ENCODE results near the gene SRCIN1. TPM values are rescaled to one million over a fixed set of nuclear protein-coding genes. Genes with fewer than 3 reads are reported as not detected.
A peak's percentile ranks its signal among the peaks of the same experiment; 100 is the strongest.

The SRCIN1 gene, protein sequence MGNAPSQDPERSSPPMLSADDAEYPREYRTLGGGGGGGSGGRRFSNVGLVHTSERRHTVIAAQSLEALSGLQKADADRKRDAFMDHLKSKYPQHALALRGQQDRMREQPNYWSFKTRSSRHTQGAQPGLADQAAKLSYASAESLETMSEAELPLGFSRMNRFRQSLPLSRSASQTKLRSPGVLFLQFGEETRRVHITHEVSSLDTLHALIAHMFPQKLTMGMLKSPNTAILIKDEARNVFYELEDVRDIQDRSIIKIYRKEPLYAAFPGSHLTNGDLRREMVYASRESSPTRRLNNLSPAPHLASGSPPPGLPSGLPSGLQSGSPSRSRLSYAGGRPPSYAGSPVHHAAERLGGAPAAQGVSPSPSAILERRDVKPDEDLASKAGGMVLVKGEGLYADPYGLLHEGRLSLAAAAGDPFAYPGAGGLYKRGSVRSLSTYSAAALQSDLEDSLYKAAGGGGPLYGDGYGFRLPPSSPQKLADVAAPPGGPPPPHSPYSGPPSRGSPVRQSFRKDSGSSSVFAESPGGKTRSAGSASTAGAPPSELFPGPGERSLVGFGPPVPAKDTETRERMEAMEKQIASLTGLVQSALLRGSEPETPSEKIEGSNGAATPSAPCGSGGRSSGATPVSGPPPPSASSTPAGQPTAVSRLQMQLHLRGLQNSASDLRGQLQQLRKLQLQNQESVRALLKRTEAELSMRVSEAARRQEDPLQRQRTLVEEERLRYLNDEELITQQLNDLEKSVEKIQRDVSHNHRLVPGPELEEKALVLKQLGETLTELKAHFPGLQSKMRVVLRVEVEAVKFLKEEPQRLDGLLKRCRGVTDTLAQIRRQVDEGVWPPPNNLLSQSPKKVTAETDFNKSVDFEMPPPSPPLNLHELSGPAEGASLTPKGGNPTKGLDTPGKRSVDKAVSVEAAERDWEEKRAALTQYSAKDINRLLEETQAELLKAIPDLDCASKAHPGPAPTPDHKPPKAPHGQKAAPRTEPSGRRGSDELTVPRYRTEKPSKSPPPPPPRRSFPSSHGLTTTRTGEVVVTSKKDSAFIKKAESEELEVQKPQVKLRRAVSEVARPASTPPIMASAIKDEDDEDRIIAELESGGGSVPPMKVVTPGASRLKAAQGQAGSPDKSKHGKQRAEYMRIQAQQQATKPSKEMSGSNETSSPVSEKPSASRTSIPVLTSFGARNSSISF
- 6.7 and 6.9 TPM in 2 replicates for total RNA-seq (2021)
- long read RNA-seq: 0 reads

DNA sequence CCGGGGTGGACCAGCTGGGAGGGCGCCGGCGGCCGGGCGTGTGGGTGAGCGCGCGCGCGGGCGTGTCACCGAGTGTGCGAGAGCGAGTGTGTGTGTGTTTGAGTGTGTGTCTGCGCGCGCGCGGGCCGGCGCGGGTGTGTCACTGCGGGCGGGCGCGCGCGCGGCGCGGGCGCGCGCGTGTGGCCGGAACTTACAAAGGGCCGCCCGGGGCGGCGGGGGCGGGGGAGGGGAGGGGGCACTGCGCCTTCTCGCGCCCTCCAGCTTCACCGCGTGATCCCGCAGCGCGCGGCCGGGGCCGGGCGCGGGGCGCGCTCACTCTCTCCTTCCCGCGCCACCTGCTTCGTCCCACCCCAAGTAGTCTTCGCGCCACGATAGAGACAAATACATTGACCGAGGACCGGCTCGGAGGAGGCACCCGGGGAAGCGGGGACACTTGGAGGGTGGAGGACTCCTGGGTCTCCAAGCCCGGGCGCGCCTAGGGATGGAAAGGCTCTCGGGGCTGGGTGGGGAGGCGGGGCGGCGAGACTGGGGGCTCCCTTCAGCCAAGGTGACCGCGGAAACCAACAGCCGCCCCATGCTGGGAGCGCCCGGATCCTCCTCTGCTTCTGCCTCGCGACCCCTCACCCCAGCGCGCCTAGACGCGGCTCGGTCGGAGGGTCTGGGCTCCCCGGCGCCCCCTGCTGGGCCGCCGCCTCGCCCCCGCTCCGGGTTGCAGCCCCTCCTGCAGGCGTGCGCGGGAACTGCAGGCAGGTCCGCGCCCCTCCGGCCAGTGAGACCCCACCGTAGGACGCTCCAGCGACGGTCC is at the start of gene SRCIN1:
TSS of gene SRCIN1 (minus strand) at position 112 of the 805 bp plus-strand sequence. CDS start 247 bp downstream, outside the sequence.
- Histone ChIP-seq H3T11ph (ENCODE audit: low read length) (no peak within 1 kb of the TSS), H2BK20ac (ENCODE audit: low read depth, low read length, poor library complexity, severe bottlenecking) (no peak within 1 kb of the TSS), H3K27ac (ENCODE audit: insufficient read length, low read depth, low read length) (no peak within 1 kb of the TSS), H4K5ac (ENCODE audit: insufficient read length, low read depth, low read length) (no peak within 1 kb of the TSS), H2AFZ (ENCODE audit: low read length) (no peak within 1 kb of the TSS), H3K18ac (ENCODE audit: insufficient read length, low read depth, low read length) (peak within 1 kb of the TSS; percentile 84), H3K4ac (ENCODE audit: low read depth, low read length) (no peak within 1 kb of the TSS), H3K4me1 (ENCODE audit: insufficient read depth, low read length) (peaks cover 32% of the 10 kb centered on the region), H4K20me1 (ENCODE audit: control insufficient read depth, insufficient read depth, insufficient read length) (peaks cover 4% of the 10 kb centered on the region), H2BK12ac (ENCODE audit: insufficient read length, low read depth, low read length) (peak within 1 kb of the TSS; percentile 55), H3K9me3 (ENCODE audit: control insufficient read depth, low read depth, low read length) (no peaks in the 10 kb centered on the region), H3K79me1 (ENCODE audit: insufficient read depth, low read depth, low read length, poor library complexity, severe bottlenecking) (no peaks in the 10 kb centered on the region), H3K56ac (ENCODE audit: insufficient read length, low read depth, low read length) (no peak within 1 kb of the TSS), H3K14ac (ENCODE audit: insufficient read depth, low read length) (peak within 1 kb of the TSS; percentile 79; the same call in 1 of the 2 replicates), H2AK5ac (ENCODE audit: insufficient read length, low read length) (no peak within 1 kb of the TSS), H3K23me2 (ENCODE audit: insufficient read length, low read depth, low read length, poor library complexity, severe bottlenecking) (peaks cover 16% of the 10 kb centered on the region), H2BK15ac (ENCODE audit: low read depth, low read length) (no peak within 1 kb of the TSS), H3K79me2 (ENCODE audit: insufficient read depth, low read length) (no peaks in the 10 kb centered on the region), H3K4me2 (ENCODE audit: insufficient read depth, insufficient read length, low read length) (peak within 1 kb of the TSS; percentile 52), H3K23ac (ENCODE audit: insufficient read length, low read depth, low read length) (no peak within 1 kb of the TSS), H3K27me3 (ENCODE audit: insufficient read depth, low read length) (peaks cover 24% of the 10 kb centered on the region; the same call in 1 of the 2 replicates), H4K8ac (replicated peaks; ENCODE audit: insufficient read length, low read depth, low read length) (no peak within 1 kb of the TSS), H3K9ac (ENCODE audit: extremely low read depth, insufficient read length, low read length) (no peak within 1 kb of the TSS), H2BK5ac (ENCODE audit: insufficient read length, low read length) (no peak within 1 kb of the TSS), H2BK120ac (ENCODE audit: low read depth, low read length, poor library complexity, severe bottlenecking) (peak within 1 kb of the TSS; percentile 49), H4K91ac (ENCODE audit: insufficient read length, low read depth, low read length) (no peak within 1 kb of the TSS)
- no CpG with 5 or more reads among the region's 105 CpGs for WGBS (ENCODE audit: extremely low coverage, insufficient read length, low lambda C conversion rate)
- Mint-ChIP-seq H3K4me3 (peak within 1 kb of the TSS; percentile 65 to 82), H3K36me3 (ENCODE audit: insufficient read depth in 1 of 3, low read depth in 3 of 3) (peaks cover 0 to 4% (median 0%) of the 10 kb centered on the region in 3 experiments; a peak in 1 of 7 replicates), H3K27ac (peak within 1 kb of the TSS in 2 of 3 experiments; percentile 86 to 89; a peak in 4 of 7 replicates), H3K4me1 (peaks cover 58 to 71% of the 10 kb centered on the region in 2 experiments), H3K9me3 (no peaks in the 10 kb centered on the region), H3K27me3 (ENCODE audit: low read depth) (peaks cover 44% of the 10 kb centered on the region)
- TF ChIP-seq, protein P1, sequence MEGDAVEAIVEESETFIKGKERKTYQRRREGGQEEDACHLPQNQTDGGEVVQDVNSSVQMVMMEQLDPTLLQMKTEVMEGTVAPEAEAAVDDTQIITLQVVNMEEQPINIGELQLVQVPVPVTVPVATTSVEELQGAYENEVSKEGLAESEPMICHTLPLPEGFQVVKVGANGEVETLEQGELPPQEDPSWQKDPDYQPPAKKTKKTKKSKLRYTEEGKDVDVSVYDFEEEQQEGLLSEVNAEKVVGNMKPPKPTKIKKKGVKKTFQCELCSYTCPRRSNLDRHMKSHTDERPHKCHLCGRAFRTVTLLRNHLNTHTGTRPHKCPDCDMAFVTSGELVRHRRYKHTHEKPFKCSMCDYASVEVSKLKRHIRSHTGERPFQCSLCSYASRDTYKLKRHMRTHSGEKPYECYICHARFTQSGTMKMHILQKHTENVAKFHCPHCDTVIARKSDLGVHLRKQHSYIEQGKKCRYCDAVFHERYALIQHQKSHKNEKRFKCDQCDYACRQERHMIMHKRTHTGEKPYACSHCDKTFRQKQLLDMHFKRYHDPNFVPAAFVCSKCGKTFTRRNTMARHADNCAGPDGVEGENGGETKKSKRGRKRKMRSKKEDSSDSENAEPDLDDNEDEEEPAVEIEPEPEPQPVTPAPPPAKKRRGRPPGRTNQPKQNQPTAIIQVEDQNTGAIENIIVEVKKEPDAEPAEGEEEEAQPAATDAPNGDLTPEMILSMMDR (conservative IDR thresholded peaks at IDR 0.05): peak; percentile 100
- peak; percentile 80 for DNase-seq

All from H9 (cell line).